Activated B cell treated with CpG ODN at 0.5 μM for 24 hours (primary cell): ENCODE data around the gene ZCCHC2. TPM values are rescaled to one million over a fixed set of nuclear protein-coding genes. Genes with fewer than 3 reads are reported as not detected.
A peak's percentile ranks its signal among the peaks of the same experiment; 100 is the strongest.

ENCODE experiments used
- ATAC-seq: fragments of 200-7000 bp; cut with Tn5 transposase; one replicate; pipeline ENCODE4 v1.10.0; 2021; ENCODE audit warnings: low read depth, mild to moderate bottlenecking, moderate library complexity
- CTCF ChIA-PET: fragments of 350-600 bp; sonication (Branson Sonifier 250); formaldehyde crosslinking; loops from one replicate; lab custom pipeline; 2021; ENCODE audit warnings: antibody characterized with exemption; lab: Charles Lee
- POLR2A ChIA-PET: fragments of 350-600 bp; sonication (Branson Sonifier 250); formaldehyde crosslinking; loops from one replicate; lab custom pipeline; 2021; ENCODE audit warnings: antibody characterized with exemption; lab: Charles Lee
- DNase-seq: peaks from one replicate; pipeline ENCODE4 v3.0.0; 2022
- H3K27ac Mint-ChIP-seq: one replicate; pipeline ENCODE4 v1.8.0; 2020; ENCODE audit warnings: mixed read lengths
- H3K27me3 Mint-ChIP-seq: one replicate; pipeline ENCODE4 v1.8.0; 2021; ENCODE audit warnings: mixed read lengths
- H3K36me3 Mint-ChIP-seq: one replicate; pipeline ENCODE4 v1.8.0; 2021; ENCODE audit warnings: low read depth, mixed read lengths
- H3K4me1 Mint-ChIP-seq: one replicate; pipeline ENCODE4 v1.8.0; 2021; ENCODE audit warnings: mixed read lengths
- H3K4me3 Mint-ChIP-seq: one replicate; pipeline ENCODE4 v1.8.0; 2020; ENCODE audit warnings: mild to moderate bottlenecking, mixed read lengths
- H3K9me3 Mint-ChIP-seq: one replicate; pipeline ENCODE4 v1.8.0; 2020; ENCODE audit warnings: mixed read lengths
- CTCF ChIP-seq: fragments of 200-600 bp; IDR thresholded peaks from one replicate; pipeline ENCODE4 v1.8.0; 2022; ENCODE audit warnings: antibody characterized with exemption, mild to moderate bottlenecking
- intact Hi-C: fragments of 100-400 bp; cut with micrococcal nuclease; formaldehyde crosslinking; loops from one replicate; pipeline ENCODE4 v1.15.1; 2024
- total RNA-seq: library from RNA; stranded (reverse); gene quantifications from 2 replicates; pipeline ENCODE4 v1.2.3, GENCODE V29; 2022

ZCCHC2 gene
- total RNA-seq, 1 donor from 2014 or later, result 29.4 TPM

- H3K4me3 Mint-ChIP-seq, result no peak overlapping the region
- POLR2A ChIA-PET, result no interaction called here
- TF ChIP-seq CTCF, result no peak
- H3K27ac Mint-ChIP-seq, result no peak overlapping the region
- no peaks in the 10 kb centered on the region for H3K9me3 Mint-ChIP-seq
- peaks cover 26% of the 10 kb centered on the region for H3K4me1 Mint-ChIP-seq
- intact Hi-C loops, result no loop called here
- no peak for ATAC-seq
- no peak for DNase-seq
- CTCF ChIA-PET, result no interaction called here
- H3K27me3 Mint-ChIP-seq, result peaks cover 9% of the 10 kb centered on the region
- H3K36me3 Mint-ChIP-seq, result no peaks in the 10 kb centered on the region
These were observed 21.7 kb upstream of the ZCCHC2 start for GRCh38 chr18:62500966-62501591.

DNA sequence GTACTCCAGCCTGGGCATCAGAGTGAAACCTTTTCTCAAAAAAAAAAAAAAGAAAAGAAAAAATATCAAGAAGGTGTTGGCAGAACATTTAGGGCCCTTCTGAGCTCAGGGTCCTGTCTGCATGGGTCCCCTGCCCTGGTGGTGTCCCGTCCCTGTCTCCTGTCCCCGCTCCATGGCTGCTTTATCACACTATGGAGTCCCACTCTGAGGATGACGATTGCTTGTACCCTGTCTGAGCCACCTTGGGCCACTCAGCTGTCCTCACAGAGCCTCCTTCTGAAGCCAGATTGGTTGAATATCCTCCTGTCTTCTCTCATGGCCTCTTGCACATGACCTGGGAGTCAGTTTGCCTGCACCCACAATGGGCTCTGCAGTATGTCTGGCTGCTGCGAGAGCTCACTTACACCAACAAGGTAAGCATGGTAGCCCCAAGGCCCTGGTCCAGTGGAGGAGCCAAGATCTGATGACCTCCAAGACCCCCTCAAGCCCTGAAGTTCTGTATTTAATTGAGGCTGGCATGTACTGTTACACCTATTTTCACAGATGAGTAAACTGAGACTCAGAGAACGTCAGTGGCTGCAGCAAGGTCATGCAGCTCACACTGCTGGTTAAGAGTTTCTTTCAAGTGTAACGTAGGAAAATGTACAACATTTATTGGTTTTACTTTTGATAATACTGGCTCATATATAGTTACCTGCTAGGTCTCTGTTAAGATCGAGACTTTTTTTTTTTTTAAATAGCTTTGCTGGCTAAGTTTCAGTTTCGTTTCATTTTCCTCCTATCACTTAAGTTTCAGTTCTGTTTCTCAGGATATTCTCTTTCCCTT is 16.9 kb upstream of the ZCCHC2 start:
- H3K27me3 Mint-ChIP-seq, result no peaks in the 10 kb centered on the region
- intact Hi-C loops, result loop anchor here (1.0 kb wide), 4 partner anchors 16 to 319 kb away; partner anchors contain the start of genes PIGN and RELCH
- H3K9me3 Mint-ChIP-seq, result no peaks in the 10 kb centered on the region
- DNase-seq (no peak), ATAC-seq (peak; percentile 84)
- no peak for TF ChIP-seq CTCF
- peaks cover 19% of the 10 kb centered on the region for H3K4me1 Mint-ChIP-seq
- peak overlapping the region; percentile 73 for H3K4me3 Mint-ChIP-seq
- no peaks in the 10 kb centered on the region for H3K36me3 Mint-ChIP-seq
- CTCF ChIA-PET, result interaction anchor here (1.4 kb wide), 1 partner anchor 79 kb away, joined by 3 read pairs; no protein-coding TSS in a partner anchor
- H3K27ac Mint-ChIP-seq, result peak overlapping the region; percentile 92
- POLR2A ChIA-PET, result interaction anchor here (0.5 to 2.1 kb wide), 7 partner anchors 15 to 916 kb away, joined by 3 to 52 read pairs (median 3); partner anchors contain the start of genes PHLPP1, VPS4B and ZCCHC2

- intact Hi-C loops, result loop anchor here (1.0 kb wide), 4 partner anchors 16 to 319 kb away; partner anchors contain the start of genes PIGN and RELCH
- ATAC-seq, result peak; percentile 35
- Mint-ChIP-seq H3K27ac (peak overlapping the region; percentile 92), H3K27me3 (no peaks in the 10 kb centered on the region), H3K9me3 (peaks cover 3% of the 10 kb centered on the region), H3K4me3 (peak overlapping the region; percentile 73), H3K36me3 (no peaks in the 10 kb centered on the region), H3K4me1 (peaks cover 19% of the 10 kb centered on the region)
- CTCF ChIA-PET, result interaction anchor here (1.4 kb wide), 1 partner anchor 80 kb away, joined by 3 read pairs; no protein-coding TSS in a partner anchor
- POLR2A ChIA-PET, result interaction anchor here (1.1 to 2.1 kb wide), 4 partner anchors 14 to 208 kb away, joined by 3 to 52 read pairs (median 6); partner anchors contain the start of genes PHLPP1 and ZCCHC2
- no peak for DNase-seq
- TF ChIP-seq CTCF, result no peak
These were observed 16.2 kb upstream of the ZCCHC2 start for GRCh38 chr18:62506495-62507143.

DNA sequence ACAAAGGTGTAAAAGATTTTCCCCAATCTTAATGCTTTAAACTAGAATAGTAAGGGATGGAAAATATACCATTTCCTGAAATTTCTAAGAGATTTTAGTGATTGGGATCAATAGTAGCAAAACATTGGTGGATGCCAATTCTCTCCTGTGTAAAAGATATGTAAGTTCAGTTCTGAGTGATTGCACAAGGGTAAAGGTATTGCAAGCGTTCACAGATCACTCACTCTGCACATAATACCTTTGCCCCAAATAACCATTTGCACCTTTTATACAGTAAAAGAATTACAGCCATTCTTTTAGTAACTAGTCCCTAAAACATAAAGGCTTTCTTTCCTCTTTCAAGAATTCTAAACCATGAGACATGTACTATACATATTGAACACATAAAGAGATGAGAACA is 13.0 kb upstream of the ZCCHC2 start:
- H3K4me3 Mint-ChIP-seq, result no peak overlapping the region
- no peak for ATAC-seq
- H3K9me3 Mint-ChIP-seq, result peaks cover 23% of the 10 kb centered on the region
- ChIA-PET CTCF (no interaction called here), POLR2A (no interaction called here)
- peaks cover 3% of the 10 kb centered on the region for H3K36me3 Mint-ChIP-seq
- no peaks in the 10 kb centered on the region for H3K27me3 Mint-ChIP-seq
- intact Hi-C loops, result no loop called here
- TF ChIP-seq CTCF, result no peak
- H3K4me1 Mint-ChIP-seq, result peaks cover 19% of the 10 kb centered on the region
- no peak overlapping the region for H3K27ac Mint-ChIP-seq
- DNase-seq, result no peak
